ENCODE results near the gene SLAMF9.

GRCh38 chr1:159934136-159935039 is 19.6 kb downstream of the SLAMF9 start:
- no peak for TF ChIP-seq YY1 (IDR thresholded peaks at IDR 0.05; ENCODE audit: insufficient read depth, insufficient read length)
- TF ChIP-seq ZNF274 (IDR thresholded peaks at IDR 0.05; ENCODE audit: low read depth, low read length) = no peak
